Measurements from ENCODE around the gene AMELX.

- TF ChIP-seq CTCF (IDR thresholded peaks at IDR 0.05), result no peak
- no peak for TF ChIP-seq EP300 (IDR thresholded peaks at IDR 0.05)
- no peak for TF ChIP-seq POLR2A (IDR thresholded peaks at IDR 0.05; ENCODE audit: low read depth)
- no peak for TF ChIP-seq POLR2AphosphoS5 (IDR thresholded peaks at IDR 0.05)
These were observed 26.8 kb downstream of the AMELX start for GRCh38 chrX:11319806-11320520.
